HG02943 (cell line): ENCODE data around the gene OR4C5.
"Not testable (repeated sequence)": the region's sequence is repeated elsewhere in the genome, so short reads cannot be mapped to it uniquely, and the experiment has no call there.

Experiments
- ATAC-seq: cut with Tn5 transposase; IDR thresholded peaks from one replicate; pipeline ENCODE4 v1.9.1; 2021; ENCODE audit warnings: mild to moderate bottlenecking, low read depth, moderate library complexity; ENCODE audit not compliant: unreplicated experiment

Gene OR4C5

DNA sequence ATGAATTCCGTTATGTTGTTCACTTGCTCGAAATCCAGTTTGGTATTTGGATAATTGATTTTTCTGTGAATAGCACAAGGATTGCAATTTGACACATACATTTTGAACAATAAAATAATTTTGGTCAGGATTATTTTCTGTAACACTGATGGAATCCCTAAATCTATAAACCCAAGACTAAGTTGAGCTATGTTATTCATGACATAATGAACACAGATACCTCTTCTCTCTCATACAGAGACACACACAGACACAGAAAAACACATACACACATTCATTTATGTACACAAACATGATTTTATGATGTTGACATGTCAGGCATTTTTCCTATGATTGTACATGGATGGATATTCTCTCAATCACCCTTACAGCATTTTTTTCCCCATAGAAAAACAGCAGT is at the start of gene OR4C5:
Gene OR4C5, minus strand, starts transcription at position 101 of the 400 bp plus-strand sequence. Its CDS starts 0 bp downstream, at position 101.
- ATAC-seq, result no peak

DNA sequence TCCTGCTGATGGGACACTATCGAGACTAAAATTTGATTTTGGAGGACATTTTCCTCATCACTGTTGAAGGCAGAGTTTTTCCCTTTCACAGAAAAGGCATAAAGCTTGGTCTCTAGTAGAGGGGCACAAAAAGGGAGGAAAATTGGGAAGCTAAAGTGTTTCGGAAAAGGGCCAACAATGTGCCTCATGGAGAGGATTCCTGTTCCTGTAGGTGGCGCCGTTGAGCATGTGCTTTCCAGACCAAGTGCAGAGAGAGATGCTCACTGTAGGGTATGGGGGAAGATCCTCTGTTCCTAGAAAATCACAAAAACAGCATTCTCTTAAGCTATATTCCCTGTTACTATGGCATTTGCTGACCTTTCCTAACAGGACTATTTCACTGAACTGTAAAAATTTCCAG is 18.4 kb upstream of the OR4C5 start:
- ATAC-seq, result no peak

DNA sequence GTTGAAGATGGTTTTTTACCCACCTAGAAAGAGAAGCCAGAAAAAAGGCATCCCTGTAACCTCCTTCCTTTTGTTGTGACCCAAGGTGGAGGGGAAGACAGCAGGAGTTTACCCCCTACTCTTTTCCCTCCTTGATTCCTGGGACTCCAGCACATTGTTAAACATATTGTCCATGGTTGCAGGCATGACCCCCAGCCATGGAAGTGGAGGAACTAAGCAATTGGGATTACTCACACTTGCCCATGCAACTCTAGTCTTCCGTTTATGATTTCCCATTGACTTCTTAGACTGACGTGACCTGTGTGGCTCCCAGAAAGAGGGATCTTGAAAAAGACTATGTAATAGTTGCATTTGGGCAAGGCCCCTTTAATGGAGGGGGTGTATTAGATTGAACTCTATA is 17.9 kb upstream of the OR4C5 start:
- not testable (repeated sequence) for ATAC-seq

DNA sequence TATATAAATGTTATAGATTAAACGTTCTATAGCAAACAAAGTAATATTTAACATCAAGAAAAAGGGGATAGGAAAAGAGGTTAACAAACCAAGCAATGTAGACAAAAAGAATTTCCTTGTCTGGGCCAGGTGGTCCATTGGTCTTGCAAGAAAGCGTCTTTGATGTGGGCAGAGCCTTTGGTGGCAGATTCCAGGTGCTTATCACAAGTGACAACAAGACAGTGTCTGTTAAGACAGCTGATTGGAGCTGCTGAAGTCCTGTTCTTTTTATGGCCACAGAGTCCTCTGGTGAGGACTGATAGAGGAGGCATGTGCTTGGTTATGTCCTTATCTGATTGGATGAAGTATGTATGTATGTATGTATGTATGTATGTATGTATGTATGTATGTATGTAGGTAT is 5.0 kb downstream of the OR4C5 start:
- not testable (repeated sequence) for ATAC-seq

DNA sequence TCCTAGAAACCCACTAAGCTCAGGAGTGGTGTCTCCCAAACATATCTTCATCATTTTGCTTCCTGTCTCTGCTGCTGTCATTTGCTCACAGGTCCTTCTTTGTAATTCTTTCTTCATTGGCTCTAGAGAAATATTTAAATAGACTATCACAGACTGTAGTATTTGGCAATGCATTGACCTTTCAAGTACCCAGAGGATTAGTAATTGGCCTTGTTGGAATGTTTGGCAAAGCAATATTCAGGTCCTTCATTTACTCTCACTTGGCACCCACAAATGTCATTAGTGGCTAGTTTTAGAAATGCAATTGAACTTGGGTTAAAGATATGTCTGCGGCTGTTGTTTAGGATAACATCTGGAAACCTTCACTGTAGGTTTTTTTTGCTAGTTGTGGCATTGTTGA is 11.6 kb downstream of the OR4C5 start:
- no peak for ATAC-seq

DNA sequence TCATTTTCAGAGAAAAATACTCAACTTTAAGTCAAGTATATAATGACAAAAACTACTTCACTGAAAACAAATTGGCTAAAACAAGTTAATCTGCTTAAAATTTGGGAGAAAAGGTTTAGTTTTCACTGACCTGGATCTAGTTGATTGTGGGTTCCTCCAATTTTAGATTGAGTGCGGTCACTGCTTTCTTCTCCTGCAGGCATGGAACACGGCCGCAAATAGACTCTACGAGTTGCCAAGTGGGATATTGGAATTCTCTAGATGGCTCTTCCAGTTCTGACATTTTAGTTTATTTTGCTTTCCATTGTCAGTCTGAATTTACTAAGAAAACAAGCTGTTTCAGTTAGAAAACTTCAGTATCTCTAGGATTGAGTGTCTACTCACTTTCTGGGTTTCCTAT is 12.3 kb downstream of the OR4C5 start:
- ATAC-seq, result no peak

DNA sequence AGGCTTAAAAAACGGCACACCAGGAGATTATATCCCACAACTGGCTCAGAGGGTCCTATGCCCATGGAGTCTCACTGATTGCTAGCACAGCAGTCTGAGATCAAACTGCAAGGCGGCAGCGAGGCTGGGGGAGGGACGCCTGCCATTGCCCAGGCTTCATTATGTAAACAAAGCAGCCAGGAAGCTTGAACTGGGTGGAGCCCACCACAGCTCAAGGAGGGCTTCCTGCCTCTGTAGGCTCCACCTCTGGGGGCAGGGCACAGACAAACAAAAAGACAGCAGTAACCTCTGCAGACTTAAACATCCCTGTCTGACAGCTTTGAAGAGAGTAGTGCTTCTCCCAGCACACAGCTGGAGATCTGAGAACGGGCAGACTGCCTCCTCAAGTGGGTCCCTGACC is 20.0 kb downstream of the OR4C5 start:
- ATAC-seq, result not testable (repeated sequence)

DNA sequence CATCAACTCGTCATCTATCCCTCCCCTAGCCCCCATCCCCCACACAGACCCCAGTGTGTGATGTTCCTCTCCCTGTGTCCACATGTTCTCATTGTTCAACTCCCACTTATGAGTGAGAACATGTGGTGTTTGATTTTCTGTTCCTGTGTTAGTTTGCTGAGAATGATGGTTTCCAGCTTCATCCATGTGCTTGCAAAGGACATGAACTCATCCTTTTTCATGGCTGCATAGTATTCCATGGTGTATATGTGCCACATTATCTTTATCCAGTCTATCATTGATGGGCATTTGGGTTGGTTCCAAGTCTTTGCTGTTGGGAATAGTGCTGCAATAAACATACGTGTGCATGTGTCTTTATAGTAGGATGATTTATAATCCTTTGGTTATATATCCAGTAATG is 23.8 kb downstream of the OR4C5 start:
- not testable (repeated sequence) for ATAC-seq

DNA sequence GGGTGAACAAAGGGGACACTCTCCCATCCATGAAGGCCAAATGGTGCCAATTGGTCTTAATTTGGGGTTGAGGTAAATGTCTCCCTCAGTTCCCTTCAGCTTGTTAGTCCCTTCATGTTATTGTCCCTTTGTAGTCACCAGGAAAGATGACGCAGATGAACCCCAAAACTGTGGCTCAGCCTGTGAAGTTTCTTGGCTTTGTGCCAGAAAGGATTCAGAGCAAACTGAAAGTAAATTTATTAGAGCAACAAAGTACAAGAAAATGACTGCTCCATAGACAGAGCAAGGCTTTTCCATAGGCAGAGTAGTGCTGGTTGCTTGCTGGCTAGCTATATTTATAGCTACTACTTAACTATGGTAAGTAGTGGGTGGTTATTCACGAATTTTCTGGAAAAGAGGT is 24.8 kb downstream of the OR4C5 start:
- no peak for ATAC-seq

DNA sequence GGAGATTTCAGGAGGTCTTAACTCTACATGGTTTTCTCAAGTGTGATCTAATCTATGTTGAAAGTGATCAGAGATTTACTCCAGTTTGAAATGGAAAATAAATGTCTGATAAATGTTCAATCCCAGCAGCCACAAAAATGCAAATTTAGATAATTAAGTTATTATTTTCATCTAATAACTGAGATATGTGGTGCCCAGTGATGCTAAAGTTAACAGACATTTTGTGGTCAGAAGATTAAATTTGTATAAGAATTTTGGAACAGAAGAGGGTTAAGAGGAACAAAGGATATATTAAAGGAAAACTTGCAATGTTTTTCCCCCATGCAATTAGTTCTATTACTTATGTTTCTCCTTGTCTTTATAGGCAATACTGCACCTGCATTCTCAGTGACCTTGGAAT is 41.6 kb downstream of the OR4C5 start, which contains the start of gene OR4C3:
Gene OR4C3, plus strand, starts transcription at position 301 of the 400 bp plus-strand sequence. CDS start 102 bp downstream, outside the sequence.
- ATAC-seq, result not testable (repeated sequence)

DNA sequence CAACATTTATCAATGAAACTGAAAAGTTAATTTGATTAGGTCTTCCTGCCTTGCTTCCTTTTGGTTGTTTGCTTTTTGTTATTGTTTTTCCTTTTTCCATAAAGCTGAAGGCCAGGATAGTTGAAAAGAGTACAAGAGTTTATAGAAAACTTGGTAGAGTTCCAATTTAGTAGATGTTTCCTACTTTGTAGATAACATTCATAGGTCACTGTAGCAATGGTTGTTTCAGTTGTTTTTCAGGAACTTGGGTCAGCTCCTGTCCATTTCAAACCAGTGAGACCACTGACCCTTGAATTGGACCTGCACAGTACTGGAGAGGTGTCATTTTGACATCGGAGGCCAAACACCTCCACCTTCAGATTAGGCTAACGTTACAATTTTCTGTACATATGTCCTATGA is 46.5 kb downstream of the OR4C5 start:
- ATAC-seq, result not testable (repeated sequence)
